DOHH2 (cell line): Measurements from ENCODE around the gene INTS7.

Source experiments
- EZH2phosphoT487 ChIP-seq: fragments of 200-600 bp; sonication (generic); IDR thresholded peaks from 2 replicates; pipeline ENCODE4 v1.6.1; 2017; ENCODE audit warnings: borderline replicate concordance, mild to moderate bottlenecking, antibody characterized with exemption, low read length, moderate library complexity, mixed read lengths
- TF ChIP-seq, protein P1 (sequence below): fragments of 200-600 bp; sonication (generic); IDR thresholded peaks from one replicate; pipeline ENCODE4 v1.5.1; 2014; ENCODE audit warnings: antibody characterized with exemption, mild to moderate bottlenecking, low read depth, low read length; ENCODE audit not compliant: poor library complexity, severe bottlenecking

DNA sequence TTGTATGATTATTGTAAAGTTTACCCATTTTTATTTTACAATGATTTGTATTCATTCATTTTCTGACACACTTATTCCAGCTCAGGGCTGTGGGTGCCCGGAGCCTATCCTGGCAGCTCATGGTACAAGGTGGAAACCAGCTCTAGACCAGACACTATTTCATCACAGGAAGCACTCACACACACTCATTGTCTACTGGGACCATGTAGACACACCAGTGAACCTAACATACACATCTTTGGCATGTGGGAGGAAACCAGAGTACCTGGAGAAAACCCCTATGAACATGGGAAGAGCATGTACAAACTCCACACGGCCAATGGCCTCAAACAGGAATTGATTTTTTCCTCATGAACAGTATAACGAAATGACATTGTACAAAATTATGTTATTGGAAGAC, 2.5 kb upstream of the INTS7 start:
- TF ChIP-seq, protein P1, sequence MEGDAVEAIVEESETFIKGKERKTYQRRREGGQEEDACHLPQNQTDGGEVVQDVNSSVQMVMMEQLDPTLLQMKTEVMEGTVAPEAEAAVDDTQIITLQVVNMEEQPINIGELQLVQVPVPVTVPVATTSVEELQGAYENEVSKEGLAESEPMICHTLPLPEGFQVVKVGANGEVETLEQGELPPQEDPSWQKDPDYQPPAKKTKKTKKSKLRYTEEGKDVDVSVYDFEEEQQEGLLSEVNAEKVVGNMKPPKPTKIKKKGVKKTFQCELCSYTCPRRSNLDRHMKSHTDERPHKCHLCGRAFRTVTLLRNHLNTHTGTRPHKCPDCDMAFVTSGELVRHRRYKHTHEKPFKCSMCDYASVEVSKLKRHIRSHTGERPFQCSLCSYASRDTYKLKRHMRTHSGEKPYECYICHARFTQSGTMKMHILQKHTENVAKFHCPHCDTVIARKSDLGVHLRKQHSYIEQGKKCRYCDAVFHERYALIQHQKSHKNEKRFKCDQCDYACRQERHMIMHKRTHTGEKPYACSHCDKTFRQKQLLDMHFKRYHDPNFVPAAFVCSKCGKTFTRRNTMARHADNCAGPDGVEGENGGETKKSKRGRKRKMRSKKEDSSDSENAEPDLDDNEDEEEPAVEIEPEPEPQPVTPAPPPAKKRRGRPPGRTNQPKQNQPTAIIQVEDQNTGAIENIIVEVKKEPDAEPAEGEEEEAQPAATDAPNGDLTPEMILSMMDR, result no peak
- TF ChIP-seq EZH2phosphoT487, result no peak
